ENCODE results near the gene PAXX.
A peak's percentile ranks its signal among the peaks of the same experiment; 100 is the strongest.

Gene PAXX

DNA sequence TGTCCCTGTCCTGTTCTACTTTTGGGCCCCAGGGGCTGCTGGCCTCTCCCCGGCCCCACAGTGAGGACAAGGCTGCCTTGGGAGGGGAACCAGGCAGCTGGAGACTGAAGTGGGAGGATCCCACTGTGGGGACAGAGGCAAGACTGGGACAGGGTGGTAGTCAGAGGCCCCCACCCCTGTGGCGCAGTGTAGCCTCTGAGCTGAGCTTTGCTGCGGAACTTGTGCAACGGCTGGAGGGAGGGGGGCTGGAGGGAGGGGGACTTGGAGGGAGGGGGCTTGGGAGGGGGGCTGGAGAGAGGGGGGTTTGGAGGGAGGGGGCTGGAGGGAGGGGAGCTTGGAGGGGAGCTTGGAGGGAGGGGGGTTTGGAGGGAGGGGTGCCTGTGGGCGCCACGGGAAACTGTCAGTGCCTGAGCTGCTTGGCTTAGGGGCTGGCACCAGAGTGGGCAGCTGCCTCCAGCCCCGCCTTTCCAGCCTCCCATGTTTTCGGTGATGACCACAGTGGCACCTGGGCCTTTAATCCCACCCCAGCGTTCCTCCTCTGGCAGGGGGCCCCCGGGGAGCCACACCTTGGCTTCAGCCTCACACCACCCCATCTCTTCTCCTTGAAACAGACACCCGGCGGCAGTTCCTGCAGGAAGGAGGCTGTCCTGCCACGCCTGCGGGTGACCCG, 42.0 kb downstream of the PAXX start:
- Mint-ChIP-seq H3K9me3 (no peaks in the 10 kb centered on the region), H3K27ac (no peak overlapping the region), H3K4me3 (no peak overlapping the region), H3K4me1 (no peaks in the 10 kb centered on the region), H3K27me3 (ENCODE audit: low read depth, poor library complexity) (peaks cover 11% of the 10 kb centered on the region), H3K36me3 (ENCODE audit: low read depth) (no peaks in the 10 kb centered on the region)
- TF ChIP-seq CTCF (IDR thresholded peaks at IDR 0.05): no peak
- DNase-seq: no peak

DNA sequence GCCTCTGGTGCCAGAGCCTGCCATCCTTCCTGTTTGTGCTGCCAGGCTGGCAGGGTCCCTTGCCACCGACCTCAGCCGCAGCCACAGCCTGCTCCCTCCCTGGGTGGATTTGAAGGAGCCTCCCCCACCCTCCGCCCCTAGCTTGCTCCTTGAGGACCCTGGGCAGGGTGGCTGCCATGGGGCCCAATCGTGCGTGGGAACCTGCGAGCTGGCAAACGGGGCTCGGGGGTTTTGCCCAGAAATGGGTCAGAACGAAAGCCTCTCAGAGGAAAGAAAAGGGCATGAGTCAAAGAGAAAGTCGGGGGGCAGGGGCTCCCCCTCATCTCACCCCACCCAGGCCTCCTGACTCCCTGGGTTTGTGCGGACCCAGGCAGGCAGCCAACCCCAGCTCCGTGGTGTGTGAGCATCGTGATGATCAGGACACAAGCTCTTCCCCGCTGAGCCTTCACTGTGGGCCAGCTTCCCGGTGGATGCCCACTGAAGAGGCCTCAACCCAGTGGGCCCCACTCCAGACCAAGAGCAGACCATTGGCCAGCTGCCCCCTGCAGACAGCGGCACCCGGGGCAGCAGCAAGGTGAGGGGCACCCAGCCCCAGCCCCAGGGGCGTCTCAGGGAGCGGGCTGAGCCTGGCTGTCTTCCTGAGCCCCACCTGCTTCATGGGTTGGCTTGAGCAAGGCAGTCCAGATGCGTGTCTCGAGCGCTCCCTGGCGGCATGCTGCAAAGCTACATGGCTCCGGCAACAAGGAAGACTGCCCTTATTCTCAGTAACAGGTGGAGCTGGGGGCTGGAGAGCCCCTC, 42.7 kb downstream of the PAXX start:
- Mint-ChIP-seq H3K27me3 (ENCODE audit: low read depth, poor library complexity) (peaks cover 8% of the 10 kb centered on the region), H3K4me1 (no peaks in the 10 kb centered on the region), H3K27ac (no peak overlapping the region), H3K9me3 (no peaks in the 10 kb centered on the region), H3K4me3 (no peak overlapping the region), H3K36me3 (ENCODE audit: low read depth) (no peaks in the 10 kb centered on the region)
- TF ChIP-seq CTCF (IDR thresholded peaks at IDR 0.05): peak; percentile 90
- DNase-seq: peak; percentile 89

- H3K27me3 Mint-ChIP-seq (ENCODE audit: low read depth, poor library complexity): peaks cover 8% of the 10 kb centered on the region
- H3K9me3 Mint-ChIP-seq: no peaks in the 10 kb centered on the region
- H3K4me1 Mint-ChIP-seq: no peaks in the 10 kb centered on the region
- DNase-seq: no peak
- H3K27ac Mint-ChIP-seq: no peak overlapping the region
- H3K36me3 Mint-ChIP-seq (ENCODE audit: low read depth): no peaks in the 10 kb centered on the region
- no peak overlapping the region for H3K4me3 Mint-ChIP-seq
- TF ChIP-seq CTCF (IDR thresholded peaks at IDR 0.05): peak; percentile 47
Observed at GRCh38 chr9:137035507-137035834, 43.2 kb downstream of the PAXX start.

DNA sequence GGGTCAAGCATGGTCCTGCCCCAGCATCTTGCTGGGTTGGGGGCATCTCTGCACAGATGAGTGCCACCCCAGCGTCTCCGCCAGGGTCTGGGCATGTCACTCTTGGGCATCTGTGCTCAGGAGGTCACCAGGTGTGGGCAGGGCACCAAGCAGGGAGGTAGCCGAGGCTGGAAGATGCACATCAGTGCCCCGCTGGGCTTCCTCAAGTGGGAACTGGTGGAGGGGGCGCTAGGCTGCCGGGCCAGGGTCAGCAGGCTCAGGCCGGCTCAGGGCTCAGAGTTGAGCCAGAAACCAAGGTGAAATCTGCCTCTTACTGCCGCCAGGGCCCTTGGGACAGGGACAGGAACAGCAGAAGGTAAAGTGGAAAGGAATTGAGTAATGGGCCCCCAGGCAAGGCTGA, 43.7 kb downstream of the PAXX start:
- Mint-ChIP-seq H3K27ac (no peak overlapping the region), H3K4me3 (no peak overlapping the region), H3K4me1 (no peaks in the 10 kb centered on the region), H3K9me3 (no peaks in the 10 kb centered on the region), H3K36me3 (ENCODE audit: low read depth) (no peaks in the 10 kb centered on the region), H3K27me3 (ENCODE audit: low read depth, poor library complexity) (peaks cover 8% of the 10 kb centered on the region)
- TF ChIP-seq CTCF (IDR thresholded peaks at IDR 0.05): no peak
- no peak for DNase-seq

DNA sequence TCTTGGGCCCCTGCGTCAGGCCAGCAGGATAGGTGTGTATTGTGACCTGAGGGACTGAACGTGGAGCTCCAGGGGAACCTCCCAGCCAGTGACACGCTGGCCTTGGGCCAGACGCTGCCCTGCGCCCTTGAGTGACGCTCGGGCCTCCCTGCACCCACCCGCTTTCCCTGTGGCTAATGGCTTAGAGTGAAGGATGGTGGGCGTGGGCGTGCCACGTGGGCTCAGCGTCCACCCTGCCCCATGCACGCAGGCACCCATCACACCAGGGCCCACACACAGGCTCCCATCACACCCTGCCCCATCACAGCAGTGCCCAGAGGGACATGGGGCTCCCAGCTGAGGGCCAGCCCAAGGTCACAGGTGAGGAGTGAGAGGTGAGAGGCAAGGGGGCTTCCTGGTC, 44.8 kb downstream of the PAXX start:
- H3K9me3 Mint-ChIP-seq: no peaks in the 10 kb centered on the region
- H3K27ac Mint-ChIP-seq: no peak overlapping the region
- no peak overlapping the region for H3K4me3 Mint-ChIP-seq
- H3K27me3 Mint-ChIP-seq (ENCODE audit: low read depth, poor library complexity): peaks cover 8% of the 10 kb centered on the region
- TF ChIP-seq CTCF (IDR thresholded peaks at IDR 0.05): no peak
- no peak for DNase-seq
- H3K36me3 Mint-ChIP-seq (ENCODE audit: low read depth): no peaks in the 10 kb centered on the region
- H3K4me1 Mint-ChIP-seq: no peaks in the 10 kb centered on the region

GRCh38 chr9:137037483-137037882, 45.3 kb downstream of the PAXX start:
- no peak for TF ChIP-seq CTCF (IDR thresholded peaks at IDR 0.05)
- Mint-ChIP-seq H3K27ac (no peak overlapping the region), H3K4me3 (no peak overlapping the region), H3K9me3 (no peaks in the 10 kb centered on the region), H3K27me3 (ENCODE audit: low read depth, poor library complexity) (peaks cover 10% of the 10 kb centered on the region), H3K36me3 (ENCODE audit: low read depth) (no peaks in the 10 kb centered on the region), H3K4me1 (no peaks in the 10 kb centered on the region)
- no peak for DNase-seq
